HL-60 (cell line): ENCODE results near the gene UNC13D.

Source experiments
- POLR2AphosphoS5 ChIP-seq: IDR thresholded peaks from 2 replicates; pipeline ENCODE4 v1.6.1; 2012; ENCODE audit warnings: low read depth
- REST ChIP-seq: IDR thresholded peaks from 2 replicates; pipeline ENCODE4 v1.6.1; 2012; ENCODE audit warnings: low read depth; ENCODE audit not compliant: insufficient replicate concordance
- TF ChIP-seq, protein P1 (sequence below): IDR thresholded peaks from one replicate; pipeline ENCODE4 v1.5.1; 2011; ENCODE audit warnings: low read length, control low read depth, inconsistent platforms; ENCODE audit not compliant: insufficient read depth

DNA sequence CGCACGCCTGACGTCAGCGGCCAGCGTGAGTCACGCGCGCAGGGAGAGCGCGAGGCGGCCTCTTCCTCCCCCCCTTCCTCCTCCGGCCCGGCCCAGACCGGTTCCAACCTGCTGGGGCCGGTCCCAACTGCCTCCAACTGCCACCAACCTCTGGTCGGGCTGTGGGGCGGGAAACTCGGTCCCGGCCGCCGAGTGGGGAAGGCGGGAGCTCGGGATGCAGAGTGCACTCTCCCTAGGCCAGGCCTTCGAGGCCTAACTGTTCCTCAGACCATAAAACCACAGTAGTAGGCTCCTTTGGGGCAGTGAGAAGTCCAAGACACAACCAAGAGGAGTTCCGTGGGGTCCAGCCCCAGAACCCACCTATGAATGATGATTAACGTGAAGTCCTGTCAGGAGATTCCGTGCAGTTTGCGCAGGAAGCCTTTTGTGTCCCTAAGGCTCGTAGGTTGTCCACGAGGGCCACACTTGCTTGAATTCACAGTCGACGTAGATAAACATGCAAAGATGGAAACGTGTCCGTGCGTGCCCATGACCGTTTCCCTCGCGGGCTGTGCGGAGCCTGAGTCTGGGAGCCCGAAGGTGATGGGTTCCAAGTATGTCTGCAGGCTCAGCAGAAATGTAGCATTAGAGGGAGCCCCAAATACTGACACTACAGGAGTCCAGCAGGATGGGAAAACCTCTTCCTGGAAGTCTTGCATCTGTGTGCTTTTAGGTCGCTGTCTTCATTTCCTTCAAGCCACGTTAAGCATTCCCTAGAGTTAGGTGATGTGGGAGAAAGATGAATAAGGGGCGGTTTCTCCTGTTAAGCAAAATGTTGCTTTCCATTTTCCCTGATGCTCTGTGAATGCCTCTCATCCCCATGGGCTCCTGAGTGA, 59.0 kb downstream of the UNC13D start:
- TF ChIP-seq, protein P1, sequence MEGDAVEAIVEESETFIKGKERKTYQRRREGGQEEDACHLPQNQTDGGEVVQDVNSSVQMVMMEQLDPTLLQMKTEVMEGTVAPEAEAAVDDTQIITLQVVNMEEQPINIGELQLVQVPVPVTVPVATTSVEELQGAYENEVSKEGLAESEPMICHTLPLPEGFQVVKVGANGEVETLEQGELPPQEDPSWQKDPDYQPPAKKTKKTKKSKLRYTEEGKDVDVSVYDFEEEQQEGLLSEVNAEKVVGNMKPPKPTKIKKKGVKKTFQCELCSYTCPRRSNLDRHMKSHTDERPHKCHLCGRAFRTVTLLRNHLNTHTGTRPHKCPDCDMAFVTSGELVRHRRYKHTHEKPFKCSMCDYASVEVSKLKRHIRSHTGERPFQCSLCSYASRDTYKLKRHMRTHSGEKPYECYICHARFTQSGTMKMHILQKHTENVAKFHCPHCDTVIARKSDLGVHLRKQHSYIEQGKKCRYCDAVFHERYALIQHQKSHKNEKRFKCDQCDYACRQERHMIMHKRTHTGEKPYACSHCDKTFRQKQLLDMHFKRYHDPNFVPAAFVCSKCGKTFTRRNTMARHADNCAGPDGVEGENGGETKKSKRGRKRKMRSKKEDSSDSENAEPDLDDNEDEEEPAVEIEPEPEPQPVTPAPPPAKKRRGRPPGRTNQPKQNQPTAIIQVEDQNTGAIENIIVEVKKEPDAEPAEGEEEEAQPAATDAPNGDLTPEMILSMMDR = no peak
- TF ChIP-seq POLR2AphosphoS5 (peak; percentile 88), REST (peak; percentile 64)
